Measurements from ENCODE around the gene BBS7.
A peak's percentile ranks its signal among the peaks of the same experiment; 100 is the strongest.

BBS7 gene

DNA sequence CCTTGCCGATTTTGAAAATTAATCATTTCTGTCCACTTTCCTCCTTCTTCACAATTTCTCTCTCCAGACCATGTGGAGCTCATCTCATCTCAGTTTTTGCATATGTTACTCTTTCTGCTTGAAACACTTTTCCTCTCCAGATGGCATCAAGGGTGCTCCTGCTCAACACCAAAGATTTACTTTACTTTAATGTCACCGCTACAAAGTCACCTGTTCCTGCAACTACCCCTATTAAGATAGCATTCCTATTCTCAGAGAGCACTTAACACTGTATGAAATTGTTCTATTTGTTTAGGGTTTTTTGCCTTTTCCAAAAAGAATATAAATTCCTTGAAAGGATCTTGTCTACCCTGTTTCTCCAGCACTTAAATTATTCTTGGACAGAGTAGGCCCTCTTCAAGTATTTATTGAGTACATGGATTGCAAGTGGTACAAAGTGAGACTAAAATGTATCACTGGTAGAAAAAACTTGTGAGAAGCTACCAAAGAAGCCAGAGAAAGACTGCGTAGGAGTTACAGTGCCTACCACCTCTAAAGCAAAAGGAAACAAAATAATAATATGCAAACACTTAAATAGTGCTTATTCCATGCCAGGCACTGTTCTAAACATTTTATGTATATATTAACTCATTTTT, 70.3 kb downstream of the BBS7 start:
- FAIRE-seq, result no peak
- no peak for TF ChIP-seq PAX5 (IDR thresholded peaks at IDR 0.05; ENCODE audit: insufficient read depth, low read length, severe bottlenecking)
- no peak for TF ChIP-seq POLR2AphosphoS5 (IDR thresholded peaks at IDR 0.05; ENCODE audit: low read depth, low read length)
- no peak for TF ChIP-seq SPI1 (IDR thresholded peaks at IDR 0.05; ENCODE audit: low read depth, low read length)
- TF ChIP-seq POU2F2 (IDR thresholded peaks at IDR 0.05; ENCODE audit: low read depth, low read length), result no peak
- no peak for TF ChIP-seq TAF1 (IDR thresholded peaks at IDR 0.05; ENCODE audit: low read depth, low read length)
- no peak for TF ChIP-seq POLR2A (IDR thresholded peaks at IDR 0.05; ENCODE audit: low read depth, low read length)
- no peak for DNase-seq (ENCODE audit: insufficient read length, low spot score)

DNA sequence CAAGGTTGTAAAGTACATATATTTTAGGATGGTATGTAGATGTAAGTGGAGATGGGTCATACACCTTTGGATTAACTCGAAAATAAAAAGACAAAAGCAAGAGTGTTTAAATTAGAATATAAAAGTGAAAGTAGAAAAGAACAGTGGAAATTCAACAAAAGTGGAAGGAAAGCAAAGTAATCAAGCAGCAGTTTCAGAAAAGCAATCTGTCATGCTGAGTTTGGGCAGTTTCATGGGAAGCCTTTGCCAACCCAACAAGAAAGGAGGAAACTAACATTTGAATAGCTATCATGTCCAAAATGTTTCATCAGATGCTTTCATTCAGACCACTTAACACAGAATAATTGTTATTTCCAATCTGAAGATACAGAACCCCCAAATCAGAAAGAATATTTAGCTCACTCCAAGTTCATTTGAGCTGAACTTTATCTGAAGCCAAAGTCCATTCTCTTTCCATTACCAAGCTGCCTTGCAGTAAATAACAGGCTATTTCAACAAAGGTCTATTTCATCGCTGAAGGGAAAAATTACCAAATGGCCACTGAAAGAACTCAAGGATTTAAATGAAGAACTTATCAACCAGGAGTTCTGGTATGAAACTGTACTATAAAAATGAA, 71.0 kb downstream of the BBS7 start:
- peak; percentile 31 for FAIRE-seq
- no peak for DNase-seq (ENCODE audit: insufficient read length, low spot score)
- TF ChIP-seq TAF1 (IDR thresholded peaks at IDR 0.05; ENCODE audit: low read depth, low read length) (no peak), POLR2AphosphoS5 (IDR thresholded peaks at IDR 0.05; ENCODE audit: low read depth, low read length) (no peak)

DNA sequence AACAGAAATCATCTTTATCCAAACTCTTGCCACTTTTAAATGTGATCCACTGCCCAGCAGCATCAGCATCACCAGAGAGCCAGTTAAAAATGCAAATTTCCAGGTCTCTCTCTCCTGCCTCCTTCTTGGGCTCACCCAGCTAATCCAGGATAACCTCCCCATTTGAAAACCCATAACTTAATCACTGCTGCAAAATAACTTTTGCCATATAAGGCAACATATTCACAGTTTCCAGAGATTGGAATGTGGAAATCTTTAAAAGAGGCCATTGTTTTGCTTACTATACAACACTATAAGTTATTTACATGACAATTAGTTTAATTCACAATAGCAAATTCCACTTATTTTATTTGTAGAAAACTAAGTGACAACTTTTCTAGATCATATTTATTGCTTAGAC, 74.0 kb downstream of the BBS7 start:
- FAIRE-seq, result no peak
- no peak for TF ChIP-seq SPI1 (IDR thresholded peaks at IDR 0.05; ENCODE audit: low read depth, low read length)
- no peak for TF ChIP-seq POLR2AphosphoS5 (IDR thresholded peaks at IDR 0.05; ENCODE audit: low read depth, low read length)
- no peak for TF ChIP-seq POLR2A (IDR thresholded peaks at IDR 0.05; ENCODE audit: low read depth, low read length)
- TF ChIP-seq PAX5 (IDR thresholded peaks at IDR 0.05; ENCODE audit: insufficient read depth, low read length, severe bottlenecking), result no peak
- no peak for TF ChIP-seq POU2F2 (IDR thresholded peaks at IDR 0.05; ENCODE audit: low read depth, low read length)
- no peak for TF ChIP-seq TAF1 (IDR thresholded peaks at IDR 0.05; ENCODE audit: low read depth, low read length)
- DNase-seq (ENCODE audit: insufficient read length, low spot score), result no peak

DNA sequence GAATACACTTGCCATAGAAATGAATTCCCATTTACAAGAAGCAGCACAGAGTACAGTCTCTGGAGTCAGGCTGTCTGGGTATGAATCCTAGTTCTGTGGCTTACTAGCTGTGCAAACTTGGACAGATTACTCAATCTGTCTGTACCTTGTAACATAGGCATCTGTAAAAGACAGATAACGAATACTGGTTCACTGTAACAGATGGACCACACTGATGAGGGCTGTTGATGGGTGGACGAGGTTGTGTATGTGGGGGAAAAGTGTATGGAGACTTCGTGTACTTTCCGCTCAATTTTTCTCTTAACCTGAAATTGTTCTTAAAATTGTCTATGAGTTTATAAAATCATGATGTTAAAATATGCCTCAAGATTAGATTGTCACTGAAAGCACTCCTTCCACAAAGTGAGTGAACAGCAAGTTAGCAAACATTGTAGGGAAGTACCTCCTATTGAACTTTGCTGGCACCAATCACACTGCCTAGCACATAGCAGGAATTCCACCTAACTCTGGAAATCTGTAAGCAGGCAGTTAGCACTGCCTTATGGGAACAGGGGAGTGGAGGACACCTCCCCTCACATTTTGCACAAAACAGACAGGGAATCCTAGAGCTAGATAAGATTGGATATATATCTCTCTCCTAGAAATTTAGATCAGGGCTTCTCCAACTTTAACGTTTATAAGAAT, 75.6 kb downstream of the BBS7 start:
- no peak for DNase-seq (ENCODE audit: insufficient read length, low spot score)
- FAIRE-seq, result no peak
- no peak for TF ChIP-seq POLR2A (IDR thresholded peaks at IDR 0.05; ENCODE audit: low read depth, low read length)
- no peak for TF ChIP-seq SPI1 (IDR thresholded peaks at IDR 0.05; ENCODE audit: low read depth, low read length)
- TF ChIP-seq POU2F2 (IDR thresholded peaks at IDR 0.05; ENCODE audit: low read depth, low read length), result no peak
- TF ChIP-seq TAF1 (IDR thresholded peaks at IDR 0.05; ENCODE audit: low read depth, low read length), result no peak
- TF ChIP-seq POLR2AphosphoS5 (IDR thresholded peaks at IDR 0.05; ENCODE audit: low read depth, low read length), result no peak
- TF ChIP-seq PAX5 (IDR thresholded peaks at IDR 0.05; ENCODE audit: insufficient read depth, low read length, severe bottlenecking), result no peak

DNA sequence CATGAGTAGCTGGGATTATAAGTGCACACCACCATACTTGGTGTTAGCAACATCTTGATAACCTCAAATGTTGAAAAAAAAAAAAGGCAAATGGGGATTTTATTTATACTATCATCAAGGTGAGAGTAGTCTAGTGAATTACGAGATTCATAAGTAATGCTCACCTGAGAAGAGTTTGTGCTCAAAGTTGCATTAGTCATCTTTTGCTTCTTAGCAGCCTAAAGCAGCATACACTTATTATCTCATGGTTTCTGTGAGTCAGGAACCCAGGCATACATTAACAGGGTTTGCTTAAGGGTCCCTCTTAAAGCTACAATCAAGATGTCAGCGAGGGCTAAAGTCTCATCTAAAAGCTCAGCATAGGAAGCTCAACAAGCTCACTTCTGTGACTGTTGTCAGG, 77.3 kb downstream of the BBS7 start:
- FAIRE-seq, result no peak
- DNase-seq (ENCODE audit: insufficient read length, low spot score), result no peak
- no peak for TF ChIP-seq POLR2A (IDR thresholded peaks at IDR 0.05; ENCODE audit: low read depth, low read length)
- no peak for TF ChIP-seq PAX5 (IDR thresholded peaks at IDR 0.05; ENCODE audit: insufficient read depth, low read length, severe bottlenecking)
- TF ChIP-seq POU2F2 (IDR thresholded peaks at IDR 0.05; ENCODE audit: low read depth, low read length), result no peak
- TF ChIP-seq SPI1 (IDR thresholded peaks at IDR 0.05; ENCODE audit: low read depth, low read length), result no peak
- TF ChIP-seq TAF1 (IDR thresholded peaks at IDR 0.05; ENCODE audit: low read depth, low read length), result no peak
- TF ChIP-seq POLR2AphosphoS5 (IDR thresholded peaks at IDR 0.05; ENCODE audit: low read depth, low read length), result no peak

DNA sequence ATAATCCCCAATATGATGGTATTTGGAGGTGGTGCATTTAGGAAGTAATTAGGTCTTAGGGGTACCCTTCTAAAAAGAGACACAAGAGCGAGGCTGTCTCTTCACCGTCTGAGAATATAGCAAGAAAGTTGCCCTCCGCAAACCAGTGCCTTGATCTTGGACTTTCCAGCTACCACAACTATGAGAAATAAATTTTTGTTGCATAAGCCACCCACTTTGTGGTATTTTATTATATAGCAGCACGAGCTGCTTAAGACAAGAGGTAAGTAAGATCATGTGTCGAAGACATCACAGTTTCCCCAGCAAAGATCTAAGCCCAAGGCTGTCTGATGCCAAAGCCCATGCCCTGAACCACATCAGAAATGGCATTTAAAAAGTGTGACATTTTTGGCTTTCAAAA, 78.8 kb downstream of the BBS7 start:
- no peak for DNase-seq (ENCODE audit: insufficient read length, low spot score)
- TF ChIP-seq POLR2A (IDR thresholded peaks at IDR 0.05; ENCODE audit: low read depth, low read length) (no peak), SPI1 (IDR thresholded peaks at IDR 0.05; ENCODE audit: low read depth, low read length) (no peak), TAF1 (IDR thresholded peaks at IDR 0.05; ENCODE audit: low read depth, low read length) (no peak), POLR2AphosphoS5 (IDR thresholded peaks at IDR 0.05; ENCODE audit: low read depth, low read length) (no peak), PAX5 (IDR thresholded peaks at IDR 0.05; ENCODE audit: insufficient read depth, low read length, severe bottlenecking) (no peak), POU2F2 (IDR thresholded peaks at IDR 0.05; ENCODE audit: low read depth, low read length) (no peak)
- no peak for FAIRE-seq

DNA sequence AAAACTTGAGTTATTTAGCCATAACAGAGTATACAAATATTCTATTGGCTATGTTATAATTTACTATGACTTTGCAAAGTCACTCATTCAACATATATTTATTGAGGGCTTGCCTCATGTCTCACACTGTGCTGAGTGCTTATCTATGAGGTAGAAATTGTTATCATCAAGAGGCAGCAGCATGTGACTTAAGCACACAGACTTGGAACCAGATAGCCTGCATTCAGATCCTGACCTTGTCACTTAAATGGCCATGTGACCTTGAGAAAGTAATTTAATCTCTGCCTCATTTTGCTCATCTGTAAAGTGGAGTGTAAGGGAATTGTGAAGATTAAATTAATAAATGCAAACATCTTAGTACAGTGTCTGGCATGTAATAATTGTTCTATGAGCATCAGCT, 79.3 kb downstream of the BBS7 start:
- DNase-seq (ENCODE audit: insufficient read length, low spot score) (no peak), FAIRE-seq (no peak)
- TF ChIP-seq POLR2AphosphoS5 (IDR thresholded peaks at IDR 0.05; ENCODE audit: low read depth, low read length), result no peak

DNA sequence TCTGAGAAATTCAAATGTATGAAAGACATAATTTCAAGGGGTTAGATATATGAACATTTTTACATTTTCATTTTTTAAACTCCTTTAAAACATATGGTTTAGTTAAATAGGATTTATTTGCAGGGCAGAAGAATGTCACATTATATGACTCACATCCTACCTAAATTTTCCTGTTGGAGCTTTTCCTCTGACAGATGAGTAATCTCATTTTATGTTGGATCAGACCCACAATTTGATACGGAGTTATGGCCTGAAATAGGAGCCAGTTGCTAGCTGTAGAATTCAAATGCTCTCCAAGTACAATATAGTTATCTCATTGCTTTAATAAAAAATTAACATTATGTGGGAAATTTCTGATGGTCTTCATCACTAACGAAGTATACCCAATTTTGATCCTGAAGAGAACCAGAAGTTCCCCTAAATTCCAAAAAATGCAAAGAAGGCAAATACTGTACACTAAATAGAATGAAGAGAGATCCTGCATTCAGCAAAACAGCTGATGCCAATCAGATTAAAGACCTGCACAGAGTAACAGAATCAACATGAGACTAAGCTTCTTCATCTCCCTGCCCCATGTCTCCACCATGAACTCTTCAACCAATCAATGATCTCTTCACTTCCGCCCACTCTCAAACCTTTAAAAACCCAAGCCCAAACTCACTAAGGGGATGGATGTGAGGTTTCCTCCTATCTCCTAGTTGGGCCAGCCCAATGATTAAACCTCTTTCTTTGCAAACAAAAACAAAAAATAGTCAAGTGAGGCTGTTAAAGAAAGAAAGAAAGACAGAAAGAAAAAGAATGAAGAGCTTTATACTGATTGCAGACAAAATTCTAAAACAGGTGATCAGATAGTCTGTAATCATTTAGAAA, 80.1 kb downstream of the BBS7 start:
- TF ChIP-seq SPI1 (IDR thresholded peaks at IDR 0.05; ENCODE audit: low read depth, low read length) (no peak), POLR2A (IDR thresholded peaks at IDR 0.05; ENCODE audit: low read depth, low read length) (no peak), POU2F2 (IDR thresholded peaks at IDR 0.05; ENCODE audit: low read depth, low read length) (no peak), POLR2AphosphoS5 (IDR thresholded peaks at IDR 0.05; ENCODE audit: low read depth, low read length) (no peak), PAX5 (IDR thresholded peaks at IDR 0.05; ENCODE audit: insufficient read depth, low read length, severe bottlenecking) (no peak), TAF1 (IDR thresholded peaks at IDR 0.05; ENCODE audit: low read depth, low read length) (no peak)
- DNase-seq (ENCODE audit: insufficient read length, low spot score), result no peak
- FAIRE-seq, result no peak

DNA sequence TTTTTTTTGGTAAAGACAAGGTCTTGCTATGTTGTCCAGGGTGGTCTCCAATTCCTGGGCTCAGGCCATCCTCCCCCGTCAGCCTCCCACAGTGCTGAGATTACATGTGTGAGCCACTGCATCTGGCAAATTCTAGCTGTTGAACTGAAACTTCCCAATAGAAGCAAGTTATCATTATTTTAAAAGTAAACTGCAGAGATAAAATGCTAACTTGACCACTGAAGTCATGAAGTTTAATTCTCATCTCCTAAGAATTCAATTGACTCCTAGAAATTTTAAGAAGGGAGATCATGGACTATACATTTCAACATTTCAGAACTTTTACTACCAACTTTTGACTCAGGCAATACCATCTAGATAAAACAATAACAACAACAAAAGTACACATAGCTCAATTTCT, 80.8 kb downstream of the BBS7 start:
- FAIRE-seq (no peak), DNase-seq (ENCODE audit: insufficient read length, low spot score) (no peak)
- TF ChIP-seq PAX5 (IDR thresholded peaks at IDR 0.05; ENCODE audit: insufficient read depth, low read length, severe bottlenecking), result no peak
- no peak for TF ChIP-seq POLR2A (IDR thresholded peaks at IDR 0.05; ENCODE audit: low read depth, low read length)
- TF ChIP-seq POU2F2 (IDR thresholded peaks at IDR 0.05; ENCODE audit: low read depth, low read length), result no peak
- no peak for TF ChIP-seq POLR2AphosphoS5 (IDR thresholded peaks at IDR 0.05; ENCODE audit: low read depth, low read length)
- TF ChIP-seq SPI1 (IDR thresholded peaks at IDR 0.05; ENCODE audit: low read depth, low read length), result no peak
- no peak for TF ChIP-seq TAF1 (IDR thresholded peaks at IDR 0.05; ENCODE audit: low read depth, low read length)
